HepG2 (cell line): ENCODE measurements around the gene ABCG2. TPM values are rescaled to one million over a fixed set of nuclear protein-coding genes. Genes with fewer than 3 reads are reported as not detected.
A peak's percentile ranks its signal among the peaks of the same experiment; 100 is the strongest.

ENCODE experiments used
- HMGA1 ChIP-seq: sonication (generic); formaldehyde crosslinking; conservative IDR thresholded peaks from 2 replicates; pipeline ENCODE4 v1.4.0; 2020; ENCODE audit warnings: missing genetic modification reagents
- MZF1 ChIP-seq: sonication (generic); formaldehyde crosslinking; IDR thresholded peaks from 2 replicates; pipeline ENCODE4 v1.8.1; 2023; ENCODE audit warnings: mild to moderate bottlenecking, missing genetic modification reagents, borderline replicate concordance
- NR2C2 ChIP-seq: sonication (generic); formaldehyde crosslinking; IDR thresholded peaks from 2 replicates; pipeline ENCODE4 v1.4.0; 2020; ENCODE audit warnings: missing genetic modification reagents, mild to moderate bottlenecking, moderate library complexity, borderline replicate concordance
- RERE ChIP-seq: IDR thresholded peaks from 2 replicates; pipeline ENCODE4 v1.6.1; 2016; ENCODE audit warnings: low read depth, missing genetic modification reagents, missing compliant biosample characterization
- SATB2 ChIP-seq: sonication (generic); formaldehyde crosslinking; IDR thresholded peaks from 2 replicates; pipeline ENCODE4 v1.5.0; 2020; ENCODE audit warnings: missing genetic modification reagents
- SUZ12 ChIP-seq: fragments of 150-350 bp; IDR thresholded peaks from 2 replicates; pipeline ENCODE4 v1.6.1; 2014; ENCODE audit warnings: low read depth, low read length
- ZBTB26 ChIP-seq: IDR thresholded peaks from 2 replicates; pipeline ENCODE4 v1.6.1; 2016; ENCODE audit warnings: missing compliant biosample characterization, missing genetic modification reagents, borderline replicate concordance
- ZNF124 ChIP-seq: sonication (generic); formaldehyde crosslinking; IDR thresholded peaks from 2 replicates; pipeline ENCODE4 v1.4.0; 2020; ENCODE audit warnings: missing genetic modification reagents
- ZNF331 ChIP-seq: sonication (generic); formaldehyde crosslinking; IDR thresholded peaks from 2 replicates; pipeline ENCODE4 v1.4.0; 2020; ENCODE audit warnings: missing genetic modification reagents
- ZNF441 ChIP-seq: sonication (generic); formaldehyde crosslinking; IDR thresholded peaks from 2 replicates; pipeline ENCODE4 v1.7.0; 2021; ENCODE audit warnings: missing genetic modification reagents, borderline replicate concordance
- ZNF746 ChIP-seq: sonication (generic); formaldehyde crosslinking; IDR thresholded peaks from 2 replicates; pipeline ENCODE4 v1.8.0; 2022; ENCODE audit warnings: mild to moderate bottlenecking, missing genetic modification reagents
- ZSCAN21 ChIP-seq: sonication (generic); formaldehyde crosslinking; IDR thresholded peaks from 2 replicates; pipeline ENCODE4 v1.8.0; 2022; ENCODE audit warnings: mild to moderate bottlenecking, missing genetic modification reagents, moderate library complexity, borderline replicate concordance
- ZXDC ChIP-seq: sonication (generic); formaldehyde crosslinking; IDR thresholded peaks from 2 replicates; pipeline ENCODE4 v1.5.0; 2020; ENCODE audit warnings: mild to moderate bottlenecking, missing genetic modification reagents
- polyA plus RNA-seq, 8 experiments: library from polyadenylated mRNA; depleted of rRNA in 3 of 8; stranded (reverse) in 7 of 8; unstranded in 1 of 8; fragments of >200 nt; fragmentation: Illumina TruSeq in 4 of 8; extraction: Trizol in 4 of 8; gene quantifications; 2 replicates each; pipeline versions ENCODE4 v1.2.1 to v1.2.3, GENCODE V29; 2011 to 2016; ENCODE audit warnings: low read depth in 4 of 8, missing spikeins in 1 of 8, mixed read lengths in 1 of 8; ENCODE audit not compliant: insufficient read depth in 1 of 8
- total RNA-seq, 5 experiments: library from RNA; depleted of rRNA; stranded (reverse); fragments of >200 nt; fragmentation: Illumina TruSeq; extraction: Trizol; gene quantifications; 2 replicates each; pipeline ENCODE4 v1.2.3, GENCODE V29; 2016; ENCODE audit warnings: low read depth in 1 of 5

Gene ABCG2
- total and polyA plus RNA-seq, 2 of the 13 experiments (the other 11 are each of a cell fraction or from before 2014, with no cell fraction given): 10.0 to 15.7 TPM

- TF ChIP-seq ZNF441: no peak
- TF ChIP-seq ZBTB26 (CRISPR knock-in tag): no peak
- TF ChIP-seq HMGA1: no peak
- TF ChIP-seq ZNF331 (CRISPR knock-in tag): peak; percentile 39; the same call in 1 of the 2 replicates
- TF ChIP-seq SATB2 (CRISPR knock-in tag): no peak
- TF ChIP-seq ZNF746 (CRISPR knock-in tag): no peak
- TF ChIP-seq MZF1: no peak
- peak; percentile 53; the same call in 1 of the 2 replicates for TF ChIP-seq ZNF124
- no peak for TF ChIP-seq ZSCAN21 (CRISPR knock-in tag)
- TF ChIP-seq NR2C2 (CRISPR knock-in tag): peak; percentile 59
- no peak for TF ChIP-seq SUZ12
- no peak for TF ChIP-seq ZXDC (CRISPR knock-in tag)
- TF ChIP-seq RERE (CRISPR knock-in tag): peak; percentile 82
Observed at GRCh38 chr4:88109123-88109881, 49.1 kb downstream of the ABCG2 start (continued).
